ENCODE measurements around the gene ROR2.
"Not testable (repeated sequence)": the region's sequence is repeated elsewhere in the genome, so short reads cannot be mapped to it uniquely, and the experiment has no call there.

ROR2 gene

DNA sequence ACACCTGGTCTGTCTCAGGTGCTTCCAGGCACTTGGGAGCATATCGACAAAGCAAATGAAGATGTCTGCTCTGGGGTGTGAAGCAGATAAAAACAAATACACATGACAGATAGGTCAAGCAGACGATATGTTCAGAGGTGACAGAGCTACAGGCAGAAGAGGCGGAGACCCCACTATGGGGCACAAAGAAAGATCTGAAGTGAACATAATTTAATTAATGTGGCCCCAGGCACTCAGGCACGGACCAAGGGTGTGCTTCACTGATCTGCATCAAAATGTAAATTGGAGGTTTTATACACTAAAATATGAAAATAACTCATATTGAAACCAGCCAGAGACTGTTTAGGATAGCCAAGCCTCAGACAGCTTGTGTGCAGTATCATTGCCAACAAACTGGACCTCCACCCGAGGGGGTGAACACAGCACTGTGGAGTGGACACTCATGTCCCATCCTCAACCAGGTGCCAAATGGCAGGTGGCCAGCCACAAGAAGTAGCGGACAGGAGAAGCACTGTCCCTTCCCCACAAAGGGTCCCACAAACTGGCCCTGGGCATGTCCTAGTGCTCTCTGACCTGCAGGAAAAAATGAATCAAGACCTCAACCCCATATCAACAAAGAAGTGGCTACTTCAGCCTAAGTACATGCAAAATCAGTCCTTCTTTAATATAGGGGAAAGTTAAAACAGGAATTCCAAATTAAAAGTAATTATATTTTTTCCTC is 29.2 kb downstream of the ROR2 start:
- no peak for DNase-seq

DNA sequence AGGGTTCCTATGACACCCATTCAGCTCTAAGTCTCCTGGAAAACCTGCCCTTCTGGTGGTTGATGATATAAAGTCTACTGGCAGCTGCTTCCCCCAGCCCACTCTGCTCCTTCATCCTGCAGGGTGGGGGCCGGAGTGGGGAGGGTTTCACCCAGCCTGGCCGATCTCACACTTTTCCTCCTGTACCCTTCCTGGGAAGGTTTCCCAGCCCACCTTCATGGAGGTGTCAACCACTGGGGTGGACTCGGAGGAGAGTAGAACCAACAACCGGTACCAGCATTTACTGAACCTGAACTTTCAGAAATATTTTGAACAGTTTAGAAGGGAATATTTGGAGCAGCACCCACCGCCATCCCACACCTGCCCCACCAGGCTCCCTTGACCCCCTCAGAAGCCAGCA is 30.4 kb downstream of the ROR2 start:
- no peak for DNase-seq

DNA sequence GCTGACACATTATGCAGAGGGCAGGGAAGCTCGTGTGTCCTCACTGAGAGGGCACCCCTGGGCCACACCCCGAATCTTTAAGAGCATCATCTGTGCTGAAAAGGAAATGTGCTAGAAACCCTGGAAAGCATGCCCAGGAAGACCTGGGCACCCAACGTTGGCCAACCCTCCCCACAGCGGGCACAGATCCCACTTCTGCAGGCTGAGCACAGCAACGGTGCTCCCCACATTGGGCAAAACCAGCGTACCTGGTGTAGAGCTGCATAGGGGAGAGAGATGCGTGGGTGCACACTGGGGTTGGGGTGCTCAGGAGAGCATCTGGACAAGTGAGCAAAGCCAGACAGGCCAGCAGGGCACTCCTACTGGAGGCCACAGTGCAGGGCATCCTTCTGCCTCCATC is 32.6 kb downstream of the ROR2 start:
- no peak for DNase-seq

DNA sequence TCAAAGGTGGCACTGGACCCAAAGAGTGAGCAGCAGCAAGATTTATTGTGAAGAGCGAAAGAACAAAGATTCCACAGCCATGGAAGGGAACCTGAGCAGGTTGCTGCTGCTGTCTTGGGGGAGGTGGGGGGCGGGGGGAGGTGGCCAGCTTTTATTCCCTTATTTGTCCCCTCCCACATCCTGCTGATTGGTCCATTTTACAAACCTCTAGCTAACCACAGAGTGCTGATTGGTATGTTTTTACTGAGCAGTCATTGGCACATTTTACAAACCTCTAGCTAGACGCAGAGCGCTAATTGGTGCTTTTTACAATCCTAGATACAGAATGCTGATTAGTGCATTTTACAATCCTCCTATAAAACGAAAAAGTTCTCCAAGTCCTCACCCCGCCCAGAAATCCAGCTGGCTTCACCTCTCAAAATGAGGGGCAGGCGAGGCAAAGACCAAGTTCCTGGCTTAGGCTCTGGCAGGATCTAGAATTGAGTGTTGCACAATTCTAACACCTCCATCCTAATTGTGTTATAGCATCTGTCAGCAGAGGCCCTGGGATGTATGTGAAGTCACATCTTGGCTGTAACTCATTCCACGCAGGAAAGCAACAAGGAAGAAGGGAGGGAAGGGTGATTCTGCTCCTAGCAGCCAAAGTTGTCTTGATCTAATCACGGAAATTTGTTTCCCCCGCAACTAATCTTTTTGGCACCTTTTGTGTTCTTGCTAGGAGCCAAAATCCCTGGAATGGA is 34.3 kb downstream of the ROR2 start:
- no peak for DNase-seq

DNA sequence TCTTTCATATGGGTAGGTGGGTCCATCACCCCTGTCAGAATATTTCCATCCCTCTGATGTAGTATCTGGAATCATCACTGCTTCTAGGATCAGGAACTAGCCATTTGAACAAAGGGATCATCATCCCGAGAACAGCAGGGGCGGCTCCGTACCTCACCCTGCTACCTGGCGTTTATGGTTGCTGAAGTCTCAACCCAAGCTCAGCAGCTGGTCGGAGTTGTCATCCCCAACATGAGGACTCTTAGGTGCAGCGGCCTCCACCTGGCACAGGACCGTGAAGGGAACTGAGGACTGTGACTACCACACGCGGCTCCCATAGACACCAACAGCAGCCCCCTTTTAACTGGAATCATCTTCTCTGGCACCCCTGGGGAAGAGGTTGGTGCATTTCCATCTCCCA is 35.1 kb downstream of the ROR2 start:
- no peak for DNase-seq

DNA sequence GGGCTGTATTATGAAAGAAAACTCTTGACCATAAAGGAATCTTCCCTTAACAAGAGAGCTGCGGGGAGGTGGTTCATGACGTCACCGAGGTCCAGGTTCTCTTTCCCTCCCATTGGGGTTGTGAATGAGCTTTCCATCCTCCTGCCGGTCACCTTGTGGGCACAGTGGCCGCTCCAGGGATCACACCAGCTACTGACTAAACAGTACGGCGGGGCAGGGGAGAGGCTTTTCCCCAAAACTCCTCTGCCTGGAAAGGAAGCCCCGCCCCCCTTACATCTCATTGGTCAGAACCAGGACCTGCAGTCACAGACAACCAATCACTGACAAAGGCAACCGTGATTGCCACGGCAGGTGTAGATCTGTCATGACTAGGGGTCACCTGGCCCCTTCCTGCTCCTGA is 35.6 kb downstream of the ROR2 start:
- DNase-seq: no peak

DNA sequence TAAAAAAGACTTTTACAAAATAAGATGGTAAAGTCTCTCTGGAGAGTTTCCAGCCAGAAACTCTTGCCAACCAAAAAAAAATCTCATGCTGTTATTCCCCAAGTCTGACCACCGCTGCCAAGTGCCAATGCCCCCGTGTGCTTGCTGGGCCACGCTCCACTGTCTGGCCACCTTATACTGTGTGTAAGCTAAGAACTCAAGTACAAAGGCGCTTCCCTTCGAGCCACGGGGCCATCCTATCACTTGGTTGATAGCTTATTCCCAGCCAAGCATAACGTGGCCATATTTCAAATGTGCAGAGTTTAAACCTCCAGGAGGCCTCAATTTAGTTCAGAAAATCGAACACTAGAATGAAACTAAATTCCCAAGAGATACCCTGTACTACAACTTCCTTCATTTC is 36.0 kb downstream of the ROR2 start:
- no peak for DNase-seq

DNA sequence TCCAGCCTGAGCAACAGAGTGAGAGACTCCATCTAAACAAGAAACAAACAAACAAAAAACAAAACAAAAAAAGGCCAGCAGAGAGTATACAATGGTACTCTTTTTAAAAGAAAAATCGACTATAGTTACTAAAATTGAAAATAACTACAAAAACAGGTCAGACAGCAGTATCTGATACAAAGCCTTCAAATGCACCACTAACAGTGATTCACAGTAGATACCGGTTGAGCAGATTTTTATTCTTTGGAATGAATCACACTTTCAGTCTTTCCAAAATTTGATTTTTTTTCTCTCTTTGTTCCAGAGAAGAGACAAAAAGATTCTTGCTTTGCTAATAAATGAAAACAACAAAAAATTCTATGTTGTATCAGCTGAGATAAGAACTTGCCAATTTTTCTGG is 36.9 kb downstream of the ROR2 start:
- no peak for DNase-seq

DNA sequence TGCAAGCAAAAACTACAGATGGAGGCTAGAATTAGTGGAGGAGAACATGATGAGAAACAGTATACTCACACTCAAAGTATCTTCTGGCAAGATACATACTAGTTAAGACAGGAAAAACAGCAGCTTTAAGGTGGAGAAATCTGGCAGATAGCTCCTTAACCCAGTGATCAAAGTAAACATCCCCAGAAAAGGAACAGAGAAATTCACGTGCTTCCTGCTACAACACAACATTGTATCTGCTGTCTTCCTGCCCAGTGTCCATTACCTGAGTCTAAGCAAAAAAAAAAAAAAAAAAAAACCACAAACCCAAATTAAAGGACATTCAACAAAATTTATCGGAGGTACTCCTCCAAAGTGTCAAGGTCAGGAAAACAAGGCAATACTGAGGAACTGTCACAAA is 38.4 kb downstream of the ROR2 start:
- DNase-seq: no peak

DNA sequence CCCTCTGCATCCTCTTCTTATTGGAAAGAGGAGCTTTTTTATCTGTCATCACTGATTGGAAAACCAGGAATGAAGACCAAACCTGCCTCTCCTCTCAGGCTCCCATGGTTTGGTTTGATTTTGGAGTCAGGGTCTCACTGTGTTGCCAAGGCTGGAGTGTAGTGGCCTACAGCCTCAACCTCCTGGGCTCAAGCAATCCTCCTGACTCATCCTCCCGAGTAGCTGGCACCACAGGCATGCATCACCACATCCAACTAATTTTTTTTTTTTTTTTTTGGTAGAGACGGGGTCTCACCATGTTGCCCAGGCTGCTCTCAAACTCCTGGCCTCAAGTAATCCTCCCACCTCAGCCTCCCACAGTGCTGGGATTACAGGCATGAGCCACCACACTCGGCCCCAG is 40.8 kb downstream of the ROR2 start:
- not testable (repeated sequence) for DNase-seq

DNA sequence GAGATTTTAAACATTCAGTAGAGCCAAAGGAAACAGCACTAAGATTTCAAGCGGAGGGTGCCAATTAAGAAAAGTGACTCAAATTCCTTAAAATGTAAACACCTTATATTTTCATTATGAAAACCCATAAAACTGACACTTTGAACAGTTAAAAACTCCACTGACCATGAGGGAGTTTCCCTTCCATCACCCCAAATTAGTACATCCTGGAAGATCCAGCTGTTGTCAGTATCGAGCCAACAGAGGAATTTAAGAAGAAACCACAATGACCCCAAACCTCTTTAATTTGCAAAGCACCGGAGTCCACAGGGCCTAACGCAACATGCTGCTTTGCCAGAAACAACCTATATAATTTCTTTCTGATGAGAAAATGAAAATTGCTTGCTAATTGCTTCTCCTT is 41.3 kb downstream of the ROR2 start:
- DNase-seq: no peak

DNA sequence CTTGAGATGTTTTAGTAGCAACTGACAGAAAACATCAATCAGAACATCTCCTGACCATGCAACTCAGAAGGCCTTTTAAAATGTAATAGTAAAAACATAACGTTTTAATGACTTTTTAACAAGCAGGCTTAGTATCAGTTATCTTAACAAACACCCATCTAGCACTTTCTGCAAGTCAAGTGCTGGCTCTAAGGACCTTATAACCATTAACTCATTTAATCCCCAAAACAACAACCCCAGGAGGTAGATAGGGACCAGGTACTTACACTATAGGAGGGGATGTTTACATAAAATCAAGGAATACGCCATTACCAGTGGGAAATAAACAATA is 41.8 kb downstream of the ROR2 start:
- no peak for DNase-seq

DNA sequence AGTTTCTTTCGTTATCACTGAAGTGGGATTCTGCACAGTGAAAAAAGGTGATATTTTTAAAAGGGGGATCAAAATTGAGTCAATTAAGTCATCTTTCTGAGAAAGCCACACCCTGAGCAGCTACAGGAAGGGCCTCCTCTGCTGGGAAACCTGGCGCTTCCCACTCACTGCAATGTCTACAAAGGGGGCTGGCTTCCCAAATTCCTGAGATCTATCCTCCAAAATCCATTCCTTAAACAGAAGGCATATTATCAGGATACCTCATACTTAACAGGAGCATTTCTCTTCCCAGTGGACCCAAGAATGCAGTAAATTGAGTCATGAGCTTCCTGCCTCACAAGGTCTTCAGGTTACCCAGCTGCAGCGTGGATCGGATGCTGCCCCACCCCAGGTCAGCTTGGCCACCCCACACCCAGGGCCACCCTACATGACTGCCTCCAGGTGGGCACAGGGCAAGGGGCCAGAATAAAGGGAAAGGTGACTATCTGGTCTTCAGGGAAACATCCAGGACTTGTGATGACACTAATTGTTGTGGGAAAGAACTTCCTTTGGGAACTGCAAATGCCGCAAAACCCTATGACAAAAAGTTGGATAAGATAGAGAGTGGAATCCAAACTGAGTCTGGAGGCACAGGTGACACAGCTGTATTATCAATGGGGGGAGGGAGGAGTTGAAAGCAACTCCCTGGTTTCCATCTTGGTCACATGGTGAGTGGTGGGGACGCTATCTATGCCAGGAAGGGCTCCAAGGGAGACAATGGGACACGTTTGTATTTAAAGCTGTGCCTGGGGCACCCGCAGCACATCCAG is 42.3 kb downstream of the ROR2 start:
- DNase-seq: no peak

DNA sequence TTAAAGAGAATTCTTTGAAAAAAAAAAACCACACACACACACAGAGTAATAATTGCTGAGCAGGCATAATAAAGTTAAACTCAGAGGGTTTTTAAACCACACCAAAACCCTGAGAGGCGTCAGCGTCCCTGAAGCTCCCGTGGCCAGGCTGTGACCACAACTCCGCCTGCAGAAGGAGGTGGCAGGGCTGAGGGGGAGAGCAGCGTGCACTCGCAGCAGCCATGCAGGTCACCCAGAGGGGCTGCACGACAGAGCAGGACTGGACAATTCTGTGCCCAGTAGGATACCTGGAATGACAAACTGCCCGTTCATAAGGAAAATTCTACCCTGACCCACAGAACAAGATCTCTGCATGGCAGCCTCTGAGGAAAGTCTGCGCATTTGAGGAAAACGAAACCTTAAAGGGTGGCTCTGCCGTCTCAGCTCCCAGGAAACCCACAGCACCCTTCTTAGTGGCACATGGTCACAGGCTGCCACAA is 44.0 kb downstream of the ROR2 start:
- peak; percentile 11 for DNase-seq

DNA sequence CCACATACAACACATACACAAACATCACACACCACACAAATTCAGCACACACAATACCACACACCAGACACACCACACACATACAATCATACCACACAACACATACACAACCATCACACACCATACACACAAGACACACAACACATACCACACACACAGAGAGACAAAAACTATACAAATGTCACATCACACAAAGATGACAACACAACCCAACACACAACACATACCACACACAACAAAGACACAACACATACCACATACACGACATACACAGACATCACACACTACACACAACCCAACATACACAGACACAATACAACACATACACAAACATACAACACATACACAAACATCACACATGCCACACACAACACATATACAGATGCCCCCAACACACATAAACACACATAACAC is 44.8 kb downstream of the ROR2 start:
- no peak for DNase-seq

DNA sequence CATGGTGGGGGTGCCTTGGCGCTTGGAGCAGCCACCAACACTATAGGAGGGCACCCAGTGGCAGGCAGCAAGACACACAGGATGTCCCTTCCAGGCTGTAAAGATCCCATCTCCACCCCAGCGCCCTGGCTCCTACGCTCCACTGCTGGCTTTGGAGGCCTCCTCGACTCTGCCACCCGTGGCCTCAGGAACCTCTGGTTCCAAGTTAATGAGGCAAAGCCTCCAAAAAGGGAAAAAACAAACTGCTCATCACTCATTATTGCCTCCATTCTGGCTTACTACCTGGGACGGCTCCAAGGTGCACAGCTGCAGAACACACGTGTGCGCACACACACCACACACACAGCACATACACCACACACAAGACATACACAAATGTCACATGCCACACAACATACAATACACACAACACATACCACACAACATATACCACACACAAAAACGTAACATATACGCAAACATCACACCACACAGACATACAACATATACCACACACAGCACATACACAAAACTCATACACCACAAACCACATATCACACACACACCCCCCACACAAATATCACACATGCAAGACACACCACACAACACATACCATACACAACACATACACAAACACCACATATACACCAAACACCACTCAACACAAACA is 45.3 kb downstream of the ROR2 start:
- DNase-seq: no peak

DNA sequence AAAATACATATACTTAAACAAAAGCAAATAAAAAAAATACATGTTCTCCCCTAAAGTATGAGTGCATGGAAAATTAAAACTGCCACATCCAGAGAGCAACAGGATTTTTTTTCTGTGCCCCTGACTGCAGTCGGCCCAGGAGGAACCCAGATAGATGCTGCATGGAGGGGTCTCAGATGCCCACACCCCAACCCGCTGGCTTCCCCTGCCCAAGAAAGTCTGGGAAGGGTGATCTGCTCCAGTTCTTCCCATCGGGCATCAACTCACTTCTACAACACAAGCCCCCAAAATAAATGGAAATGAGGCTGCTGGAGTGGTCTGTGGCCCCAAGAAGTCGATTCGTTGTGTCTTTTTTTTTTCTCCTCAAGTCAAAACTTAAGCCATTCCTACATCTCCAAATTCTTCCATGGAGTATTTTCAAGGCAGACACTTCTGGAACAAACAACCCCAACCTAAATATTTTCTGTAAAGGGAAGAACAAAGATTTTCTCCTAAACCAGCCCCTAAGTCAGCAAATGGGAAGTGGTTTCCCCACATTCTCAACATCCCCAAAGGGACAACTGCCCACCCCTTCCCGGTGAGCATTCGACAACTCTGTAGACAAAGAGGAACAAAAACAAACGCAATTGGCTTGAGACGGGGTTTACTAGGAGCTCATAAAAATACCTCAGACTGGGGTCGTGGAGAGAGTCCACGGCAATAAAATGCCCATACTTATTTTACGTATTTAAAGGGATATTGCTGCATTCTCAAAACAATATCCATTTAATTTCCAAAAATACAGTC is 46.7 kb downstream of the ROR2 start:
- DNase-seq: no peak

DNA sequence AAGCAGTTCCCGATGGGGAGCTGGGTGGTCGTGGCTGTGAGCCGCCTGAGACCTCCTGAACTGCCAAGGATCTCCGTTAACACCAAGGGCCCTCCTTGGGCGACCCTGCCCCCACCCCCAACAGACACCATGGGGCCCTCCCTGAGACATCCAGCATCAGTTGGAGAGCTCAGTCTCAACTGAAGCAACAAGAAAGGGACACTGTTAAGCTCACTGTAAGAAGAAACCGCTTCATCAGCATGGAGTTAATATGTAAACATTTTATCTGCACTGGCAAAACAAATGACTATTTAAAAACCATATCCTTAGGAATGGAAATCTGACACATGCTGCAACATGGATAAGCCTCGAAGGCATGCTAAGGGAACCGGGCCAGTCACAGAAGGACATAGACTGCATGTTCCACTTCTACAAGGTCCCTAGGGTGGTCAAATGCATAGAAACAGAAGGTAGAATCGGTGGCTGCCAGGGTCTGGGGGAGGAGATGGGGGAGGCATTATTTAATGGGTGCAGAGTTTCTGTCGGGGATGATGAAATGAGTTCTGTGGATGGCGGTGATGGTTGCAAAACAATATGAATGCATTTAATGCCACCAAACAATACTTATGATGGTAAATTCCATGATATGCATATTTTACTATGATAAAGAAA is 47.4 kb downstream of the ROR2 start:
- DNase-seq: no peak

DNA sequence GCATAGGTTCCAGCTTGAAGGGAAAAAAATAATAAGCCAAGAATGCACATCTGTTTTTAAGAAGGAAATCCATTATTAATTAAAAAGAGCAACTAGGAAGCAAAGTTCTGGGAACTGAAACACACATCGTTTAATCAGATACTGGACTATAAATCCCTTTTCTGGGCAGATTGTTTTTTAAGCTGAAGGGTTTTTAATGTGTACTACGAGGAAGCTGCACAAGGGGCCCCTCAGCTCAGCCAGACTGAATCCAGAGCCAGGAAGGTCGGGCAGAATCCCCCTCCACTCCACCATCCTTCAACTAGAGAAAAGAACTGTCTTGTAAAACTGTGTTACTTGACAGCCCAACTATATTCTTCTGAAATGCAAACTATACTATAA is 49.2 kb downstream of the ROR2 start:
- DNase-seq: no peak

DNA sequence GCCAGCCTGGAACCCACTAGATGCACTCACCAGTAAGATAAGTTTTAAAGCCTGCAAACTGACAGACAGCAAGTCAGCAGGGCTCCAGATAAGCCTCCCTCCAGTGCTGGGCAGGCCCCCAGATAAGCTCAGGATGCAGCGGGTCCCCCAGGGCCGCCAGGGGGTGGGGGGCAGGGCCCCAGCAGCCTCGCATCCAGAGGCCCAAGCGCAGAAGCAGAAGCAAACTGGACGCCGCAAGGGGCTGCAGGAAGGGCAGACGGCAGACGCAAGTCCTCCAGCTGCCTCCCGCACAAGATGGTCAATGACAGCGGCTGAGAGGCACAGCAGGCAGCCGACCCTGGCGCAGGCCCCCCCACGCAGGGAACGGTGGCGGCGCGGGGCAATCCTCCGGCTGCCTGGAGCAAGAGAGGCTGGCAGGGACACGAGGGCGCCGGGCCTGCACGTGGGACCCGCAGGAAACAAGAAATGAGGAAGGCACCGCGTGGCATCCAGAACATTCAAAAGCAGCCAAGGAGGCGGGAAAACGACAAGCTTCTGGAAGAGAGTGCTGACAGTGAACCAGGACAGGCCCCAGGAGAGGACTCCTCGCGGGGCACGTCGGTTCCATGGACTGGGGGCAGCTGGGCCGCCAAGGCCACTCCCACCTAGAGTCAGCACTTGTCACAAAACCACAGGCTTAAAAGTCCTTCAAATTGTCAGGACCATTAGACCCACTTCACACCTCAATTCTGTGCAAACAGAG is 49.8 kb downstream of the ROR2 start:
- no peak for DNase-seq

DNA sequence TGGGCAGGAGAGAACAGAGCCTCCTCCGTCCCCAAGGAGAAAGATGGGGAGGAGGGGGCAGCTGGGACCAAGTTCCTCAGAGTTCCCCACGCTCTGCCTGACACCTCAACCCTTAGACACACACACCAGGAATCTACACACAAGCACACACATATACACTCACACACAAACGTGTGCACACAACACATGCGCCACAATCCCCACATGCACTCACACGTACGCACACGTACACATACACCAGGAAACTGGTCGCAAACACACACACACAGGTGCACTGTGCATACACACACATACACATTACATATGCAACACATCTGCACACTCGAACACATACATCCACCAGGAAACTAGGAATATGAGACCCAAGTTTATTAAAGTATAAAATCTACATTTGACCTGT is 50.4 kb downstream of the ROR2 start:
- no peak for DNase-seq

DNA sequence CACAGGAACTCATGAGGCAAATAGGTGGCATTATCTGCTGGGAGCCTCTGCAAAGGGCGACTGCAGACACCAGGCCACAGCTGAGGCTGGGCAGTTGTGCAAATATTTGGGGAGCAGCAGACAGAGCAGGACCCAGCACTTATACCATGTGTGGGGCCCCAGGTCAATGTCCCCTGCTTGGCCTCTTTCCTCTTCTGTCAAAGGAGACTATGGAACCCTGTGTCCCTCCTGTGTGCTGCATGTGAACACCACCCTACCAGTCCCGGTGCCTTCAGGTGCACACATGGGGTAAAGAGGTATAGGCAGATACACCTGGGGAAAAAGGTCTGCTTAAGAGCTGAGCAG is 50.8 kb downstream of the ROR2 start:
- no peak for DNase-seq

All from activated CD4-positive, alpha-beta T cell treated with anti-CD3 and anti-CD28 coated beads, Interleukin-2, amount 50 U/mL, for 1 hour (primary cell).